HCT116 (cell line): ENCODE results near the gene C18orf32. TPM values are rescaled to one million over a fixed set of nuclear protein-coding genes. Genes with fewer than 3 reads are reported as not detected.
"Not testable (repeated sequence)": the region's sequence is repeated elsewhere in the genome, so short reads cannot be mapped to it uniquely, and the experiment has no call there.

Source experiments
- ATAC-seq: fragments of 200-7000 bp; cut with Tn5 transposase; 2 replicates; pipeline ENCODE4 v1.9.1; 2020; ENCODE audit warnings: mild to moderate bottlenecking, moderate library complexity
- BruUV-seq: library from RNA; stranded (reverse); fragments of 400-500 nt; replicated peaks from 2 replicates; lab custom pipeline; 2021; lab: Mats Ljungman, UMichigan
- CTCF ChIA-PET: fragments of 300-600 bp; sonication (Branson Sonifier 250); formaldehyde crosslinking; loops from one replicate; lab custom pipeline; 2021; ENCODE audit warnings: antibody characterized with exemption; lab: Charles Lee
- POLR2A ChIA-PET: fragments of 300-600, 350-600 bp; sonication (Branson Sonifier 250); formaldehyde crosslinking; loops from one replicate; lab custom pipeline; 2021; ENCODE audit warnings: antibody characterized with exemption; lab: Charles Lee
- RAD21 ChIA-PET, 2 experiments: fragments of 300-600 bp; sonication (Branson Sonifier 250); formaldehyde crosslinking; loops; one replicate each; lab custom pipeline; 2023; ENCODE audit warnings: low total read pairs in 2 of 2; ENCODE audit not compliant: uncharacterized antibody in 2 of 2, unreplicated experiment in 2 of 2, low non-redundant PET in 1 of 2; lab: Charles Lee
- DNase-seq: peaks from one replicate; pipeline ENCODE4 v3.0.0-alpha.2; 2010; ENCODE audit warnings: low read depth, low spot score
- H2AFZ ChIP-seq: fragments of 200-600 bp; shearing (Covaris generic), sonication (generic); 2 replicates; pipeline ENCODE4 v1.6.1; 2017; ENCODE audit warnings: low read depth, mixed run types, mixed read lengths, antibody characterized with exemption, low read length; ENCODE audit not compliant: poor library complexity, severe bottlenecking
- H3K27ac ChIP-seq: 2 replicates; pipeline ENCODE4 v1.5.1; 2012; ENCODE audit warnings: low read depth, low read length
- H3K27me3 ChIP-seq: fragments of 200-600 bp; sonication (generic); 2 replicates; pipeline ENCODE4 v1.6.1; 2016; ENCODE audit warnings: mixed run types, low read length, mixed read lengths; ENCODE audit not compliant: insufficient read depth
- H3K36me3 ChIP-seq, 2 experiments: fragments of 200-500 bp in 1 of 2; fragments of 200-600 bp in 1 of 2; sonication (Bioruptor generic) in 1 of 2; sonication (generic) in 1 of 2; 2 replicates each; pipeline versions ENCODE4 v1.5.1 to v1.6.1; 2014 to 2016; ENCODE audit warnings: low read length in 2 of 2, inconsistent platforms in 1 of 2, mixed read lengths in 1 of 2, mixed run types in 1 of 2; ENCODE audit not compliant: insufficient read depth in 2 of 2, control insufficient read depth in 1 of 2
- H3K4me1 ChIP-seq, 2 experiments: fragments of 200-600 bp in 1 of 2; sonication (generic) in 1 of 2; 2 replicates each; pipeline versions ENCODE4 v1.5.1 to v1.6.1; 2012 to 2017; ENCODE audit warnings: low read length in 2 of 2, inconsistent platforms in 1 of 2, mild to moderate bottlenecking in 1 of 2, mixed read lengths in 1 of 2, mixed run types in 1 of 2, moderate library complexity in 1 of 2; ENCODE audit not compliant: insufficient read depth in 2 of 2, control insufficient read depth in 1 of 2
- H3K4me2 ChIP-seq: fragments of 200-600 bp; sonication (generic); 2 replicates; pipeline ENCODE4 v1.6.1; 2017; ENCODE audit warnings: mixed run types, low read length, mixed read lengths
- H3K4me3 ChIP-seq, 2 experiments: fragments of 200-600 bp in 1 of 2; sonication (generic) in 1 of 2; replicated peaks in 1 of 2; 2 replicates each; pipeline ENCODE4 v1.5.1; 2011 to 2016; ENCODE audit warnings: low read length in 2 of 2, control low read depth in 1 of 2, low read depth in 1 of 2, mild to moderate bottlenecking in 1 of 2, mixed read lengths in 1 of 2, mixed run types in 1 of 2
- H3K79me2 ChIP-seq: fragments of 200-600 bp; sonication (generic); 2 replicates; pipeline ENCODE4 v1.6.1; 2017; ENCODE audit warnings: mild to moderate bottlenecking, mixed run types, low read length, moderate library complexity, mixed read lengths; ENCODE audit not compliant: insufficient read depth
- H3K9ac ChIP-seq: fragments of 200-600 bp; sonication (generic); 2 replicates; pipeline ENCODE4 v1.6.1; 2016; ENCODE audit warnings: low read length, mixed read lengths
- H3K9me2 ChIP-seq: fragments of 200-600 bp; sonication (generic), shearing (Covaris generic); 2 replicates; pipeline ENCODE4 v1.6.1; 2017; ENCODE audit warnings: mixed run types, mild to moderate bottlenecking, moderate library complexity; ENCODE audit not compliant: insufficient read depth
- H3K9me3 ChIP-seq, 2 experiments: fragments of 200-500 bp in 1 of 2; fragments of 200-600 bp in 1 of 2; sonication (Bioruptor generic) in 1 of 2; sonication (generic) in 1 of 2; 2 replicates each; pipeline ENCODE4 v1.6.1; 2014 to 2017; ENCODE audit warnings: low read length in 2 of 2, mixed read lengths in 2 of 2, inconsistent platforms in 1 of 2, low read depth in 1 of 2, mild to moderate bottlenecking in 1 of 2, mixed run types in 1 of 2, moderate library complexity in 1 of 2; ENCODE audit not compliant: control insufficient read depth in 1 of 2, insufficient read depth in 1 of 2
- H4K20me1 ChIP-seq: fragments of 200-600 bp; sonication (generic), shearing (Covaris generic); 2 replicates; pipeline ENCODE4 v1.6.1; 2017; ENCODE audit warnings: mixed run types, mild to moderate bottlenecking, moderate library complexity; ENCODE audit not compliant: insufficient read depth
- ATF3 ChIP-seq: IDR thresholded peaks from 2 replicates; pipeline ENCODE4 v1.6.1; 2012
- CBX3 ChIP-seq: IDR thresholded peaks from 2 replicates; pipeline ENCODE4 v1.6.1; 2012; ENCODE audit warnings: low read depth
- ELF1 ChIP-seq: IDR thresholded peaks from 2 replicates; pipeline ENCODE4 v1.6.1; 2012; ENCODE audit warnings: low read depth, borderline replicate concordance
- EZH2phosphoT487 ChIP-seq: fragments of 200-600 bp; IDR thresholded peaks from 2 replicates; pipeline ENCODE4 v1.6.1; 2018; ENCODE audit warnings: antibody characterized with exemption, borderline replicate concordance
- FOSL1 ChIP-seq: IDR thresholded peaks from 2 replicates; pipeline ENCODE4 v1.6.1; 2012; ENCODE audit warnings: low read depth
- JUND ChIP-seq: IDR thresholded peaks from 2 replicates; pipeline ENCODE4 v1.6.1; 2012
- MAX ChIP-seq: IDR thresholded peaks from 2 replicates; pipeline ENCODE4 v1.6.1; 2012
- POLR2A ChIP-seq: IDR thresholded peaks from 2 replicates; pipeline ENCODE4 v1.7.0; 2011; ENCODE audit warnings: borderline replicate concordance; ENCODE audit not compliant: insufficient read depth, insufficient read length; ENCODE audit errors: extremely low read depth
- RAD21 ChIP-seq: IDR thresholded peaks from 2 replicates; pipeline ENCODE4 v1.6.1; 2012; ENCODE audit warnings: low read depth, mild to moderate bottlenecking
- REST ChIP-seq: IDR thresholded peaks from 2 replicates; pipeline ENCODE4 v1.6.1; 2012; ENCODE audit warnings: low read depth
- SIN3A ChIP-seq: IDR thresholded peaks from 2 replicates; pipeline ENCODE4 v1.6.1; 2012; ENCODE audit warnings: low read depth
- SRF ChIP-seq: IDR thresholded peaks from 2 replicates; pipeline ENCODE4 v1.6.1; 2012; ENCODE audit warnings: low read depth
- ZBTB33 ChIP-seq: IDR thresholded peaks from 2 replicates; pipeline ENCODE4 v1.6.1; 2011; ENCODE audit warnings: mild to moderate bottlenecking, low read length, moderate library complexity; ENCODE audit not compliant: insufficient replicate concordance; ENCODE audit errors: extremely low read depth
- ZFX ChIP-seq: fragments of 450-650 bp; IDR thresholded peaks from 2 replicates; pipeline ENCODE4 v1.6.1; 2017
- intact Hi-C: fragments of 100-400 bp; cut with micrococcal nuclease; formaldehyde crosslinking; loops from 2 replicates; pipeline ENCODE4 v1.10.0; 2022
- total RNA-seq: library from RNA; stranded (reverse); gene quantifications from one replicate; pipeline ENCODE4 v1.2.1, GENCODE V29; 2021; ENCODE audit not compliant: unreplicated experiment

C18orf32 gene
- total RNA-seq, 1 experiment from 2014 or later = 35.0 TPM

- H3K9ac ChIP-seq, H3K27ac ChIP-seq, intact Hi-C loops, H3K9me3 ChIP-seq, H3K27me3 ChIP-seq, POLR2A ChIA-PET, H2AFZ ChIP-seq, RAD21 ChIA-PET, H3K9me2 ChIP-seq, CTCF ChIA-PET, H3K36me3 ChIP-seq, BruUV-seq, H3K4me2 ChIP-seq, H3K4me3 ChIP-seq, H4K20me1 ChIP-seq, H3K4me1 ChIP-seq, DNase-seq, ATAC-seq: not testable (repeated sequence)
- H3K79me2 ChIP-seq = peaks cover 36% of the 10 kb centered on the region
Measured at GRCh38 chr18:49452534-49452933, 34.5 kb downstream of the C18orf32 start.

GRCh38 chr18:49447810-49448745, 39.0 kb downstream of the C18orf32 start:
- intact Hi-C loops = loop anchor here (2.0 to 10.0 kb wide), 3 partner anchors 197 to 771 kb away; no protein-coding TSS in a partner anchor
- Histone ChIP-seq H3K4me3 (no peak overlapping the region), H3K9ac (no peak overlapping the region), H3K4me1 (no peaks in the 10 kb centered on the region), H4K20me1 (no peaks in the 10 kb centered on the region; the same call in 1 of the 2 replicates), H3K27me3 (no peaks in the 10 kb centered on the region), H3K9me3 (peaks cover 7 to 10% of the 10 kb centered on the region in 2 experiments; a peak in 3 of 4 replicates), H2AFZ (no peak overlapping the region), H3K4me2 (no peak overlapping the region), H3K9me2 (no peaks in the 10 kb centered on the region), H3K36me3 (no peaks in the 10 kb centered on the region), H3K79me2 (peaks cover 34% of the 10 kb centered on the region), H3K27ac (no peak overlapping the region)
- RAD21 ChIA-PET = no interaction called here
- no TSS peak for BruUV-seq
- CTCF ChIA-PET = no interaction called here
- POLR2A ChIA-PET = no interaction called here
- peak; percentile 67 for DNase-seq
- ATAC-seq = peak; percentile 97
- no peak for TF ChIP-seq MAX
- TF ChIP-seq ZFX = no peak
- TF ChIP-seq POLR2A = no peak
- TF ChIP-seq REST = no peak
- TF ChIP-seq JUND = no peak
- no peak for TF ChIP-seq SIN3A
- no peak for TF ChIP-seq ELF1
- peak; percentile 57; the same call in 1 of the 2 replicates for TF ChIP-seq CBX3
- TF ChIP-seq FOSL1 = no peak
- TF ChIP-seq ATF3 = no peak
- TF ChIP-seq RAD21 = peak; percentile 66
- TF ChIP-seq ZBTB33 = no peak
- no peak for TF ChIP-seq SRF
- no peak for TF ChIP-seq EZH2phosphoT487
